ENCODE results near the gene RIN2.

- TF ChIP-seq EZH2phosphoT487 (IDR thresholded peaks at IDR 0.05; ENCODE audit: borderline replicate concordance) (no peak), POLR2A (IDR thresholded peaks at IDR 0.05; ENCODE audit: borderline replicate concordance, extremely low read depth, insufficient read depth, insufficient read length) (no peak), EZH2 (IDR thresholded peaks at IDR 0.05) (no peak)
These were observed 9.0 kb downstream of the RIN2 start for GRCh38 chr20:19767070-19767469.

Data from HCT116 (cell line).